Fibroblast of skin of abdomen (primary cell): ENCODE results near the gene THSD4.
A peak's percentile ranks its signal among the peaks of the same experiment; 100 is the strongest.

ENCODE experiments used
- DNase-seq: peaks from one replicate; pipeline ENCODE4 v3.0.0-alpha.2; 2013

Gene THSD4

GRCh38 chr15:71597126-71597525 lies 481.9 kb downstream of the THSD4 start:
- DNase-seq, result no peak

GRCh38 chr15:71597637-71598036 lies 482.4 kb downstream of the THSD4 start:
- DNase-seq, result no peak

- no peak for DNase-seq
Measured at GRCh38 chr15:71598741-71599140, 483.5 kb downstream of the THSD4 start.

GRCh38 chr15:71599418-71600151 lies 484.3 kb downstream of the THSD4 start:
- peak; percentile 40 for DNase-seq

GRCh38 chr15:71600237-71600636 lies 485.0 kb downstream of the THSD4 start:
- DNase-seq, result no peak

DNA sequence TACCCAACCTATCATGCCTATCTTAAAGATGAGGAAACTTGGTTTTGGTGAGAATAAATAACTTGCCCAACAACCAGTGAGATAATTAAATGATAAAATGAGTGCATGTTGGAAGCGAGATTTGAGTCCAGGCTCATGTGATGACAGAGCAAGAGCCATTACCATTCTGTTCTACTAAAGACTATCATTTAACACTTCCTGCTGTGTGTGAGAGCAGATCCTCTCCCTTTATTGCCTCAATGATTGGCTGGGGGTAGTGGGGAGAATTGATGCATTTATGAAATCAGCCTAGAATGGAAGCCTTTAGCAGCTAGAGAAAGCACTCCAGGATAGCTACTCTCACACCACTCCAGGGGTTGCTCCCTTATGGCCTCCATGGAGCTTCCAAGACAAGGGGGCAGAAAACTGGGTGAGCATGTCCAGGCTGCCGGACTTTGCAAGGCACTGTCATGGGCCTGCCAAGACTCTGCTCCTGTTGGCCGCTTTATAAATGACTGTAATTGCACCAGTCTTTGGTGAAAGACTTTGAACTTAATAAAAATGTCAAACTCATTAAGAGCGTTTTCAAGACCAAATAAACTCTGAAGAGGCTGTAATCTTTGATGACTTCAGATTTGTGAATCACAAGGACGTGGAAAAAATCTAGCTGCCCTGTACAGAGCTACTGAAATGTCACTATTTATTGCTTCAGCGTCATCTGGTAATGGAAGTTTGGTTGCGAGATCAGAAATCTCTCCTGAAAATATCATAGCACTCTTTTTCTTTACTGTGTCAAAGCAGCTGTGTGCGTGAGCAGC lies 486.0 kb downstream of the THSD4 start:
- DNase-seq, result no peak

DNA sequence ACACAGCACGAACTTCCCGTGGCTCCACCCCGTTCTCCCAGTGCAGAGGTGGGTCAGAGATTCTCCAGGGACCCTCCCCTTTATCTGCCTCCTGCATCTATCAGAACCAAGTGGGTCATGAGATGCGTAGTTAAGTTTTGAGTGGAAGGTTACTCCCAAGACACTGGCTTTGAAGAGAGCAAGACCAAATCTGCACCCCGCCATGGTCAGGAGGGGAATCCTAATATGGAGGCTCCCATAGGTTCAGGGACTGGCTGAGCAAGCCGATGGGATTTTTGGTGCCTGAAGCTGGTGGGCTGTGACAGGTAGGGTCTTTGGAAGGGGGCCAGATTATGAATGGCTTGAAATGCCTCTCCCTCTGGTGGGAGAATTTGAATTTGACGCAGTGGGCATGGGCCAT lies 488.1 kb downstream of the THSD4 start:
- no peak for DNase-seq

GRCh38 chr15:71607383-71607782 lies 492.1 kb downstream of the THSD4 start:
- DNase-seq, result no peak

GRCh38 chr15:71610728-71611552 lies 495.7 kb downstream of the THSD4 start:
- DNase-seq, result no peak

- DNase-seq, result no peak
Measured at GRCh38 chr15:71611553-71612396, 496.5 kb downstream of the THSD4 start.

- no peak for DNase-seq
Measured at GRCh38 chr15:71612397-71612722, 497.1 kb downstream of the THSD4 start.

DNA sequence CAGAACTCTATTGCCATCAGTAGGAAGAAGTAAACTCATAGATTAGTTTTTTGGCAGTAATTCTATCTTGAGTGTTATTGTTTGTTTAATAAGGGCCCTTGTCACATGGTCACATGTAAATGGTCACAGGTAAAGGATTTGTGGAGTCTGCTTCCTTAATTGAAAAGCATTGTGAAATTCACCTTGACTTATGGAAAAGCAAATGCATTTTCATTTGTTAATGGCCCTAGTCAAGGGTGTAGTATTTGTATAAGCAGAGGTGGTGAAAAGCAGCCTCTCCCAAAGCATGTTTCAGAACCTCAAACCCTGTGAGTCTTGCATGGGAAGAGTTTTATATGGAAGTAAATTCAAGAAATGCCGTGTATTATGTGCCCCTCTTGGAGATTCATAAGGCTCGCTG lies 497.6 kb downstream of the THSD4 start:
- no peak for DNase-seq

GRCh38 chr15:71623111-71623510 lies 507.8 kb downstream of the THSD4 start:
- no peak for DNase-seq

- no peak for DNase-seq
Measured at GRCh38 chr15:71626596-71627088, 511.4 kb downstream of the THSD4 start.

- no peak for DNase-seq
Measured at GRCh38 chr15:71627188-71627587, 511.9 kb downstream of the THSD4 start.

- peak; percentile 31 for DNase-seq
Measured at GRCh38 chr15:71627604-71628003, 512.3 kb downstream of the THSD4 start.

DNA sequence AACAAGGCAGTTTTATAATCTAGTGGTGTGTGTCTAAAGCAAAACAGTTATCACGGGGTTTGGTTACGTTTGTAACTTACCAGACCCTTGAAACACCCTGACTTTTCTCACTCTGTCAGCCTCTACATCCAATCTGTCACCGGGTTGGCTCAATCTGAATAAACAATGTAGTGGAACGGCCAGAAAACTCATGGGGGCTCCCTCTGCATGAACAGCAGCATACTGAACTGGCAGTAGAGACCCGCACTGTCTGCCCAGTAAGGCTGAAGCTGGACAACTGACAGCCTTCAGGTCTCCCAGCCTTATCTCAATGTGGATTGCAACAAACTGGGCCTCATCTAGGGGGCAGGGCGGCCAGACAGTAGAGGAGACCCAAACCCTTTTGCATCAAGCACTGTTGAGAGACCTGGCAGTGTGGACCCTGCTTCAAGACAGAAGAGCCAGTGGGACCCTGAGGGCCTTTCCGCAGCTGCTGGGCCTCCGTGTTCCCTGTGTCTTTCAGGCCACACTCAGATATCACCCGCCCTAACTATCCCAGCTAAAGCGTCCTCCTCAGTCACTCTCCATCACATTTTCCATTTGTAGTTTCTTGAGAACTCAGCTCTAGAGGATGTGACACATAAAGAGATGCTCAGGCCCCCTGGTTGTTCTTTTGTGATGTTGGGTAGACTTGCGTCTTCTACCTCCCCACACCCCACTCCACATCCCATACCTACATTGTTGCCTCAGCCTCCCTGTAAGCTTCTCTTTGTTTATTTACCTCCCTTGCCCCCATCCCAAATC lies 513.9 kb downstream of the THSD4 start:
- no peak for DNase-seq

- peak; percentile 23 for DNase-seq
Measured at GRCh38 chr15:71629781-71630474, 514.7 kb downstream of the THSD4 start.

DNA sequence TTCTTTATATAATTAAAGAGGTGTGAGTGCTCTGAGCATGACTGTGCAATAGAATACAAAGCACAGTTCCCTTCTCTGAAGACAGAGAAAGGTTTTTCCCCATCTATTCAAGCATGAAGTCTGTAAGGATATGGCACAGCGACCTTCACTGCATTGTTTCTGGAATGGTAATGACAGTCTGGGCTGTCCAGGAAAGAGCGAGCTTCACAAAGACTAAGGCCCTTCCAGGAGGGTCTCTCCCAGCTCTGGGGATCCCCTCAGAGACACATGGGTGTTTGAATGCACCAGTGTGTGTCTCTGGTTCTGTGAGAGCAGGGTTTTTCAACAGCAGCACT lies 515.2 kb downstream of the THSD4 start:
- no peak for DNase-seq

DNA sequence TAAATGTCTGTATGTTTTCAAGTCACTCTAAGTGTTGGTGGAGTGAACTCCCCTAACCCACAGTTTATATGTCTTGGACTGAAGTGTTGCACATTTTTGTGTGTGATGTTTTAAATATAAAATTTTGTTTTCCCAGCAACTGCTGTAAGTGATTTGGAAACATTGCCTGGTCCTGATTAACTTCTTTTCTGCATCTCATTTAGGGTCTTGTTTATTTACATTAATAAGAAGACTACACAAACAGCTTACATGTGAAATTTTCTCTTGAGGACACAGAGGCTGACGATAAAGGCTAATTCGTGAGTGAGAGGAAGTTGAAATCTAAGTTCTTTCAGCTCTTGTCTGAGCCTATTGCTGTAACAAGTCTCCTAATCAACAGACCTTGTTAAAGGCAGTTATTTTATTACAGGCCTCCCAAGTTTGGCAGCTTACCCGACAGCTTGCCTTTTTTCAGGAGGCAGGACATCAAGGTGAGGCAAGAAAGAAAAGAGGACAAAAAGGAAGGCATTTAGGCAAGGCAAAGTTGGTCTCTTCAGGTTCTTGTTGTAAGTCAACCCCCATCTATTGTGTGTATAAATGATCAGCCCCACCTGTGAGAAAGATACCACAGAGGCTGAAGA lies 517.4 kb downstream of the THSD4 start:
- DNase-seq, result no peak
